ENCODE data around the gene ENG. TPM values are rescaled to one million over a fixed set of nuclear protein-coding genes. Genes with fewer than 3 reads are reported as not detected.

ENG gene
- total and polyA plus RNA-seq, 2 of the 8 experiments (the other 6 are each of a cell fraction or from before 2014, with no cell fraction given) = 1.8 to 4.4 TPM

- TF ChIP-seq MAX (IDR thresholded peaks at IDR 0.05) (peak; percentile 96), SP1 (IDR thresholded peaks at IDR 0.05; ENCODE audit: low read depth, low read length) (no peak)
Measured at GRCh38 chr9:127802576-127803443, 51.6 kb downstream of the ENG start, which contains the start of gene FPGS (continued).
